GM12873 (cell line): Measurements from ENCODE around the gene SVOPL.

Experiments used
- CTCF ChIP-seq: IDR thresholded peaks from 2 replicates; pipeline ENCODE4 v1.5.1; 2012; ENCODE audit warnings: low read depth, mild to moderate bottlenecking, moderate library complexity, low read length, control low read depth; ENCODE audit not compliant: insufficient read depth; ENCODE audit errors: missing control alignments

The SVOPL gene

DNA sequence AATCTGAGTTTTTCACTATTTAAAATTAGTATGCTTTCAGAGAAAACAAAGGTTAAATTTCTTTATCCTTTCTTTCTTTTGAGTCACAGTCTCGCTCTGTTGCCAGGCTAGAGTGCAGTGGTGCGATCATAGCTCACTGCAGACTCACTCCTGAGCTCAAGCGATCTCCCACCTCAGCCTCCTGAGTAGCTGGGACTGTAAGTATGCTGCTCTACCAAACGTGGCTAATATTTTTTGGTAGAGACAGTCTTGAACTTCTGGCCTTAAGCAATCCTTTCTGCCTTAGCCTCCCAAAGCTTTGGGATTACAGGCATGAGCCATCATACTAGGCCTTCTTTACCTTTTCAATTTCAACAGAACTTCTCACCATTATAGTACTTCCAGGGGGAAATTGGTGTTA is 127.4 kb downstream of the SVOPL start:
- no peak for TF ChIP-seq CTCF

DNA sequence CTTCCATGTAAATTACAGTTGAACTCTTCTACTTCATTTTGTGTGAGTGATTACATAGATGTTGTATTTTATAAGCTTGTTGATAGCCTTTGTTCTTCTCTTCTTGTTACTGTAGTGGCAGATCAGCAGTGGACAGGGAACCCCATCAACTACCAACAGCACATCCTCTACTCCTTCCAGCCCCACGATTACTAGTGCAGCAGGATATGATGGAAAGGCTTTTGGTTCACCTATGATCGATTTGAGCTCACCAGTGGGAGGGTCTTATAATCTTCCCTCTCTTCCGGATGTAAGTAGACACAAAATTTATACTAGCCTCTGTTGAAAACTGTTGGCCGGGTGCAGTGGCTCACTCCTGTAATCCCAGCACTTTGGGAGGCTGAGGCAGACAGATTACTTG is 130.4 kb downstream of the SVOPL start:
- TF ChIP-seq CTCF: no peak

DNA sequence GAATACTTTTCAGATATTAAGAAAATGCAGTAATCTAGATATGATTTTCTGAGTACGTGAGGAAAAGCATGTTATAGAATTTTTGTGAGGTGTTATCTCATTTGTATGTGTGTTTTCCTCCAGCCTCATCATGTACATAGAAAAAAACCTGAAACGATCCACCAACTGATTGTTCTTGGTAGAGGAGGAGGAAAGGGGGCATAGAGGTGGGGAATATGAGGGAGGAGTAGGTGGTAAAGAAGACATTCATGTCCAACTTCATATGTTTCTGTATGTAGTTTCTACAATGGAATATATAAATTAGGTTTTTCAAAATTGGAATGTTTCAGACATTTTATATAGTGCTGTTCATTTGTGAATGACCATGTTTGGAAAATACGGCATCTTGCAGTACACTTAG is 131.7 kb downstream of the SVOPL start:
- TF ChIP-seq CTCF: no peak

DNA sequence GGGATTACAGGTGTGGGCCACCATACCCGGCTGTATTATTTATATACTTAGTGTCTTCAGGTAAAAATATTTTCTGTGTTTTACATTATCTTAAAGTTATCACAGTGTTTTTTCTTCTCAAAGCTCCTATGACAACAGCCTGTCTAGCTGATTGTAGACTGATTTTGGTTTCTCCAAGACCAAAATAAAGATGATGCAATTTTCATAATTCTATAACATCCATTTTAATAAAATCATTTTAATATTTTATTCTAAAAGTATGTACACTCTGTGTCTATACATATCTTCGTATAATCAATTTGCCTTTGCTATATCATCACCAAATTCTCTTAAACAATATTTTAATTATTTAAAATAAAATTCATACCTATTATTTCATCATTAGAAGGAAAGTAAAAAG is 132.5 kb downstream of the SVOPL start:
- no peak for TF ChIP-seq CTCF

GRCh38 chr7:138565451-138566114 is 135.6 kb downstream of the SVOPL start:
- TF ChIP-seq CTCF: no peak

- TF ChIP-seq CTCF: no peak
Measured at GRCh38 chr7:138565071-138565450, 136.1 kb downstream of the SVOPL start.

DNA sequence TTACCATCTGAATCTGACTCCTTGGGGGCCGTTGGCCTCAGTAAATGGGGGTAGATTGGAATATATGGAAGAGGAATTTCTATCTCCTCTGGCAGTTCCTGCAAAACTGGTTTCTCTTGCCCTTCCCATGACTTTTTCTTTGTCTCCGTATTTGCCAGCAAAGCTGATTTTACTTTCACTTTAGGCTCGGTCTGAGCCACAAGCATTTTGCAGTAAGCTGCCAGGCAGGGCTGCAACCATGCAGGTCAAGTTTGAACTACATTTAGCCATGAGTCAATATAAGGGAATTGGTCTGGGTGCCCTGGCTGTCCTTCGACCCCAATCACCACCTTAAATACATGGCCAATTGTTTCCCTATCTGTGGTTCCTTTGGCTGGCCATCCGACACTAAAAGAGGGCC is 136.8 kb downstream of the SVOPL start:
- TF ChIP-seq CTCF: no peak
